H1 (cell line): Measurements from ENCODE around the gene RNF151.

ENCODE experiments used
- ASH2L ChIP-seq: fragments of 200-600, 300-600 bp; sonication (generic); IDR thresholded peaks from one replicate; pipeline ENCODE4 v1.7.1; 2017; ENCODE audit warnings: low read length
- CBX8 ChIP-seq: fragments of 300-800, 300-1000 bp; sonication (generic); IDR thresholded peaks from 2 replicates; pipeline ENCODE4 v1.7.1; 2016; ENCODE audit warnings: low read depth, low read length, borderline replicate concordance
- CTCF ChIP-seq, 3 experiments: IDR thresholded peaks; 1 replicate in 2 of 3; 2 replicates in 1 of 3; pipeline versions ENCODE4 v1.5.1 to v1.6.1; 2011; ENCODE audit warnings: low read length in 3 of 3, mild to moderate bottlenecking in 3 of 3, inconsistent platforms in 2 of 3, low read depth in 1 of 3, moderate library complexity in 1 of 3; ENCODE audit not compliant: insufficient read depth in 1 of 3; ENCODE audit errors: control extremely low read depth in 1 of 3
- EZH2 ChIP-seq: fragments of 200-600 bp; sonication (generic); IDR thresholded peaks from 2 replicates; pipeline ENCODE4 v1.7.1; 2012; ENCODE audit warnings: low read depth, mild to moderate bottlenecking, moderate library complexity, low read length, inconsistent platforms; ENCODE audit not compliant: severe bottlenecking
- GABPA ChIP-seq: IDR thresholded peaks from 2 replicates; pipeline ENCODE4 v1.6.1; 2011; ENCODE audit warnings: mild to moderate bottlenecking, low read length, moderate library complexity, borderline replicate concordance; ENCODE audit not compliant: insufficient read depth
- HDAC2 ChIP-seq, 2 experiments: fragments of 300-600 bp in 1 of 2; sonication (generic) in 1 of 2; IDR thresholded peaks; 2 replicates each; pipeline ENCODE4 v1.6.1; 2011 to 2012; ENCODE audit warnings: low read depth in 2 of 2, low read length in 2 of 2, mild to moderate bottlenecking in 2 of 2, moderate library complexity in 2 of 2, borderline replicate concordance in 1 of 2, inconsistent platforms in 1 of 2
- JUN ChIP-seq: IDR thresholded peaks from 2 replicates; pipeline ENCODE4 v1.6.1; 2011; ENCODE audit warnings: low read depth, mild to moderate bottlenecking, improper control_type of control experiment, low read length
- POLR2A ChIP-seq, 2 experiments: IDR thresholded peaks; 1 replicate in 1 of 2; 2 replicates in 1 of 2; pipeline ENCODE4 v1.6.1; 2011; ENCODE audit warnings: low read depth in 2 of 2, low read length in 2 of 2, mild to moderate bottlenecking in 2 of 2; ENCODE audit errors: control extremely low read depth in 1 of 2
- SP1 ChIP-seq: IDR thresholded peaks from 2 replicates; pipeline ENCODE4 v1.6.1; 2011; ENCODE audit warnings: low read depth, low read length
- YY1 ChIP-seq: IDR thresholded peaks from 2 replicates; pipeline ENCODE4 v1.6.1; 2011; ENCODE audit warnings: low read depth, mild to moderate bottlenecking, low read length

GRCh38 chr16:1975432-1976215 lies 9.0 kb downstream of the RNF151 start:
- TF ChIP-seq JUN (no peak), CTCF (IDR thresholded peaks at IDR 0.05; ENCODE audit: control extremely low read depth in 1 of 3, insufficient read depth in 1 of 3, low read depth in 1 of 3, low read length in 3 of 3) (no peak), GABPA (no peak), CBX8 (no peak), HDAC2 (IDR thresholded peaks at IDR 0.05; ENCODE audit: borderline replicate concordance in 1 of 2, low read depth in 2 of 2, low read length in 2 of 2) (no peak), SP1 (no peak), YY1 (no peak), ASH2L (no peak), EZH2 (no peak), POLR2A (IDR thresholded peaks at IDR 0.05; ENCODE audit: control extremely low read depth in 1 of 2, low read depth in 2 of 2, low read length in 2 of 2) (no peak)
